Measurements from ENCODE around the gene COP1. TPM values are rescaled to one million over a fixed set of nuclear protein-coding genes. Genes with fewer than 3 reads are reported as not detected.
A peak's percentile ranks its signal among the peaks of the same experiment; 100 is the strongest.

COP1 gene
- total and polyA plus RNA-seq, 2 of the 4 experiments (the other 2 are of a cell fraction), result 17.8 to 35.0 TPM

DNA sequence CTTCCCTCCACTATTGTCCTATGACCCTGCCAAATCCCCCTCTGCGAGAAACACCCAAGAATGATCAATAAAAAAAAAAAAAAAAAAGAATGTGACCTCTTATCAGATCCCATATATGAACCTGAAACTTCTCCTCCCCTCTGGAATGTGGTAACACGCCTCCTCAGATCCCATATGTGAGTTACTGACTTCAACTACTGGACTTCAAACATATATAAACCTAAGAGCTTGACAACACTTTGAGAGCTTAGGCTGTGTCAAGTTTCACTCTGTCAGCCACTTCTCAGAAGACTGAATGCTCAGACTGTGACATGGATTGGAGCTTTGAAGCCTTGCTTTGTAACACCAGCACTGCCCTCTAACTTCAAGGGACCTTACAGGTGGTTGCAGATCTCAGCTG is 148.4 kb downstream of the COP1 start:
- in situ Hi-C loops (cut with MboI; ENCODE audit: low sequenced_read_pairs), result loop anchor here (25.0 kb wide), 1 partner anchor 571 kb away; no protein-coding TSS in a partner anchor
- peak; percentile 11 for DNase-seq
- no TSS peak for BruUV-seq (replicated peaks)
- no peak overlapping the region for H4K8ac ChIP-seq (ENCODE audit: low read depth in 2 of 2, low read length in 2 of 2)
- peaks cover 3 to 7% of the 10 kb centered on the region in 2 experiments; a peak in 2 of 4 replicates for H3K79me1 ChIP-seq (ENCODE audit: low read depth in 1 of 2, low read length in 2 of 2)
- H3K36me3 ChIP-seq (ENCODE audit: control insufficient read depth, insufficient read depth, low read length), result no peaks in the 10 kb centered on the region
- H2AFZ ChIP-seq (replicated peaks; ENCODE audit: low read length, poor library complexity), result no peak overlapping the region
- ChIA-PET POLR2A (ENCODE audit: unreplicated experiment) (no interaction called here), CTCF (no interaction called here)
- H3K4ac ChIP-seq (ENCODE audit: low read depth, low read length), result no peak overlapping the region
- no peak overlapping the region for H3K4me2 ChIP-seq (ENCODE audit: low read depth, low read length)
- no peak overlapping the region for H3K27ac ChIP-seq (ENCODE audit: insufficient read depth, low read length)
- WGBS, 2 experiments (ENCODE audit: extremely low coverage in 2 of 2, insufficient read length in 1 of 2), result 40% methylated on average over 1 of the region's 2 CpGs; no CpG with 5 or more reads in 1 of the 2 experiments
- no peak overlapping the region for H3K9ac ChIP-seq (ENCODE audit: low read depth, low read length)
- intact Hi-C loops (cut with micrococcal nuclease), result no loop called here
- H2BK120ac ChIP-seq (ENCODE audit: low read depth, low read length), result no peak overlapping the region
- no peak overlapping the region for H3K14ac ChIP-seq (replicated peaks; ENCODE audit: low read depth, low read length)
- TF ChIP-seq MAFK (IDR thresholded peaks at IDR 0.05; ENCODE audit: low read depth, low read length) (no peak), CEBPB (IDR thresholded peaks at IDR 0.05; ENCODE audit: low read depth, low read length) (no peak), FOS (IDR thresholded peaks at IDR 0.05; ENCODE audit: low read depth, low read length) (no peak), MXI1 (IDR thresholded peaks at IDR 0.05; ENCODE audit: borderline replicate concordance, low read depth, low read length) (no peak), CHD1 (IDR thresholded peaks at IDR 0.05; ENCODE audit: low read depth, low read length) (no peak), SMC3 (IDR thresholded peaks at IDR 0.05; ENCODE audit: low read depth, low read length) (no peak), MAZ (IDR thresholded peaks at IDR 0.05; ENCODE audit: borderline replicate concordance, low read depth, low read length) (no peak), BHLHE40 (IDR thresholded peaks at IDR 0.05; ENCODE audit: low read depth, low read length) (no peak), ELK1 (IDR thresholded peaks at IDR 0.05; ENCODE audit: borderline replicate concordance, low read depth, low read length) (no peak), NFE2L2 (IDR thresholded peaks at IDR 0.05; ENCODE audit: low read depth, low read length) (no peak), RAD21 (IDR thresholded peaks at IDR 0.05; ENCODE audit: low read length) (no peak), RFX5 (IDR thresholded peaks at IDR 0.05; ENCODE audit: low read depth, low read length) (no peak), POLR2A (IDR thresholded peaks at IDR 0.05; ENCODE audit: low read depth, low read length) (no peak), RCOR1 (IDR thresholded peaks at IDR 0.05; ENCODE audit: insufficient replicate concordance, low read length) (no peak)
- TF ChIP-seq, protein P1, sequence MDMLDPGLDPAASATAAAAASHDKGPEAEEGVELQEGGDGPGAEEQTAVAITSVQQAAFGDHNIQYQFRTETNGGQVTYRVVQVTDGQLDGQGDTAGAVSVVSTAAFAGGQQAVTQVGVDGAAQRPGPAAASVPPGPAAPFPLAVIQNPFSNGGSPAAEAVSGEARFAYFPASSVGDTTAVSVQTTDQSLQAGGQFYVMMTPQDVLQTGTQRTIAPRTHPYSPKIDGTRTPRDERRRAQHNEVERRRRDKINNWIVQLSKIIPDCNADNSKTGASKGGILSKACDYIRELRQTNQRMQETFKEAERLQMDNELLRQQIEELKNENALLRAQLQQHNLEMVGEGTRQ (IDR thresholded peaks at IDR 0.05; ENCODE audit: low read depth, low read length), result no peak
- peak; percentile 24; the same call in 1 of the 2 replicates for ATAC-seq (ENCODE audit: low read depth)
- no peak overlapping the region for H3K18ac ChIP-seq (ENCODE audit: low read depth, low read length)
- H3K23ac ChIP-seq (ENCODE audit: low read depth, low read length), result no peak overlapping the region
- peak overlapping the region; percentile 20; the same call in 1 of the 2 replicates for H2AK5ac ChIP-seq (ENCODE audit: low read depth, low read length)
- H2BK15ac ChIP-seq (ENCODE audit: low read depth, low read length), result no peak overlapping the region
- dilution Hi-C loops (cut with HindIII; ENCODE audit: low sequenced_read_pairs, unreplicated experiment), result no loop called here
- no peak overlapping the region for H4K91ac ChIP-seq (ENCODE audit: insufficient read depth, low read depth, low read length)
- no peak overlapping the region for H4K5ac ChIP-seq (ENCODE audit: low read depth, low read length)
- H2BK20ac ChIP-seq (ENCODE audit: low read depth, low read length), result no peak overlapping the region
- no peaks in the 10 kb centered on the region for H3K27me3 ChIP-seq (ENCODE audit: control insufficient read depth, insufficient read depth, low read length)
- H4K20me1 ChIP-seq (ENCODE audit: insufficient read depth, low read length), result no peaks in the 10 kb centered on the region
- H3K4me3 ChIP-seq (ENCODE audit: insufficient read depth, low read depth, low read length), result no peak overlapping the region
- H2BK5ac ChIP-seq (ENCODE audit: low read depth, low read length, poor library complexity, severe bottlenecking), result no peak overlapping the region
- H3K9me1 ChIP-seq (ENCODE audit: insufficient read depth, low read length), result no peaks in the 10 kb centered on the region
- H2AK9ac ChIP-seq (replicated peaks; ENCODE audit: low read depth, low read length, poor library complexity), result no peak overlapping the region
- H3K4me1 ChIP-seq (ENCODE audit: control insufficient read depth, insufficient read depth, low read length), result 0 out of 2 replicates have a peak, but pooled peaks cover 2% of the 10 kb centered on the region
- no peak overlapping the region for H3K56ac ChIP-seq (ENCODE audit: extremely low read depth, insufficient read depth, low read length)
- no peaks in the 10 kb centered on the region for H3K9me3 ChIP-seq (ENCODE audit: control insufficient read depth, insufficient read depth, low read length)

Data from IMR-90 (cell line).